Activated CD4-positive, alpha-beta T cell treated with anti-CD3 and anti-CD28 coated beads, Interleukin-2, amount 10 ng/mL, durations not matched to agents 7 days and 5 days (primary cell): ENCODE measurements around the gene NLRP9. TPM values are rescaled to one million over a fixed set of nuclear protein-coding genes. Genes with fewer than 3 reads are reported as not detected.
"Not testable (repeated sequence)": the region's sequence is repeated elsewhere in the genome, so short reads cannot be mapped to it uniquely, and the experiment has no call there.

Experiments
- CTCF ChIA-PET: fragments of 350-600 bp; sonication (Branson Sonifier 250); formaldehyde crosslinking; loops from one replicate; lab custom pipeline; 2021; ENCODE audit warnings: antibody characterized with exemption; lab: Charles Lee
- POLR2A ChIA-PET: fragments of 350-600 bp; sonication (Branson Sonifier 250); formaldehyde crosslinking; loops from one replicate; lab custom pipeline; 2021; ENCODE audit warnings: antibody characterized with exemption; lab: Charles Lee
- DNase-seq: peaks from one replicate; pipeline ENCODE4 v3.0.0-alpha.2; 2020
- H3K27ac Mint-ChIP-seq: one replicate; pipeline ENCODE4 v1.8.0; 2021; ENCODE audit warnings: mild to moderate bottlenecking, moderate library complexity, mixed read lengths
- H3K27me3 Mint-ChIP-seq: one replicate; pipeline ENCODE4 v1.8.0; 2021; ENCODE audit warnings: mixed read lengths
- H3K36me3 Mint-ChIP-seq: one replicate; pipeline ENCODE4 v1.8.0; 2021; ENCODE audit warnings: low read depth, mixed read lengths
- H3K4me1 Mint-ChIP-seq: one replicate; pipeline ENCODE4 v1.8.0; 2021; ENCODE audit warnings: mixed read lengths
- H3K4me3 Mint-ChIP-seq: one replicate; pipeline ENCODE4 v1.8.0; 2021; ENCODE audit warnings: mild to moderate bottlenecking, moderate library complexity, mixed read lengths
- H3K9me3 Mint-ChIP-seq: one replicate; pipeline ENCODE4 v1.8.0; 2021; ENCODE audit warnings: mixed read lengths
- total RNA-seq, 2 experiments: library from RNA; stranded (reverse); gene quantifications; one replicate each; pipeline ENCODE4 v1.2.3, GENCODE V29; 2021

The NLRP9 gene
- total RNA-seq: not detected

DNA sequence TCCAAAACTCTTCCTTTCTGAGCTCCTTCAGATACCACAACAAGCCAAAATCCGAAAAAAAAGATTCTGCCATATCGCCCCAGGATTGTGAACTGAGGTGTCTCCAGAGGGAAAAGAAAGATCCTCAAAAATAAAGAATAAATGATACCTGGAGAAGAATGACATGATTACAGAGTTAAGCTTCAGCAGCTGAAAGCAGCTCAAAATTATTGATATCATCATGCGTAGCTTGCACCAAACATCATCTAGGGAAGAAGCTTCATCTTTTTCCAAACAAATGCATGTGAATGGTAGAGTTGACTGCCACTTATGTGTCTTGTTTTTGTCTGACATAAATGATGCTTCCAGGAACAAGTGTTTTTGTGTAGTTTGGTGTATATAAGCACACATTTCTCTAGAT, at the start of gene NLRP9:
TSS of gene NLRP9 (minus strand) at position 101 of the 400 bp plus-strand sequence. CDS start at position 73, 28 bp downstream.
- Mint-ChIP-seq H3K9me3 (no peaks in the 10 kb centered on the region), H3K27me3 (no peaks in the 10 kb centered on the region), H3K27ac (no peak within 1 kb of the TSS), H3K4me3 (no peak within 1 kb of the TSS), H3K36me3 (no peaks in the 10 kb centered on the region), H3K4me1 (no peaks in the 10 kb centered on the region)
- ChIA-PET POLR2A (no interaction called here), CTCF (no interaction called here)
- no peak for DNase-seq

GRCh38 chr19:55781112-55781511, 42.9 kb upstream of the NLRP9 start:
- no peaks in the 10 kb centered on the region for H3K9me3 Mint-ChIP-seq
- ChIA-PET POLR2A (no interaction called here), CTCF (no interaction called here)
- DNase-seq: no peak
- H3K27ac Mint-ChIP-seq: no peak overlapping the region
- no peaks in the 10 kb centered on the region for H3K27me3 Mint-ChIP-seq
- H3K4me1 Mint-ChIP-seq: no peaks in the 10 kb centered on the region
- no peaks in the 10 kb centered on the region for H3K36me3 Mint-ChIP-seq
- no peak overlapping the region for H3K4me3 Mint-ChIP-seq

DNA sequence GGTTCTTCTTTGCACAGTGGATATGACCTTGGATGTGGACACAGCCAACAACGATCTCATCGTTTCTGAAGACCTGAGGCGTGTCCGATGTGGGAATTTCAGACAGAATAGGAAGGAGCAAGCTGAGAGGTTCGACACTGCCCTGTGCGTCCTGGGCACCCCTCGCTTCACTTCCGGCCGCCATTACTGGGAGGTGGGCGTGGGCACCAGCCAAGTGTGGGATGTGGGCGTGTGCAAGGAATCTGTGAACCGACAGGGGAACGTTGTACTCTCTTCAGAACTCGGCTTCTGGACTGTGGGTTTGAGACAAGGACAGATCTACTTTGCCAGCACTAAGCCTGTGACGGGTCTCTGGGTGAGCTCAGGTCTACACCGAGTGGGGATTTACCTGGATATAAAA, 40.1 kb upstream of the NLRP9 start:
- Mint-ChIP-seq H3K4me3 (no peak overlapping the region), H3K27me3 (no peaks in the 10 kb centered on the region), H3K4me1 (no peaks in the 10 kb centered on the region), H3K36me3 (no peaks in the 10 kb centered on the region), H3K9me3 (no peaks in the 10 kb centered on the region), H3K27ac (no peak overlapping the region)
- ChIA-PET CTCF (no interaction called here), POLR2A (no interaction called here)
- DNase-seq: no peak

- DNase-seq: no peak
- no peaks in the 10 kb centered on the region for H3K4me1 Mint-ChIP-seq
- H3K4me3 Mint-ChIP-seq: no peak overlapping the region
- H3K27me3 Mint-ChIP-seq: no peaks in the 10 kb centered on the region
- H3K36me3 Mint-ChIP-seq: no peaks in the 10 kb centered on the region
- H3K27ac Mint-ChIP-seq: no peak overlapping the region
- POLR2A ChIA-PET: no interaction called here
- H3K9me3 Mint-ChIP-seq: no peaks in the 10 kb centered on the region
- CTCF ChIA-PET: no interaction called here
Measured at GRCh38 chr19:55777528-55777927, 39.3 kb upstream of the NLRP9 start.

- H3K4me1 Mint-ChIP-seq, H3K4me3 Mint-ChIP-seq, POLR2A ChIA-PET, H3K27me3 Mint-ChIP-seq, H3K9me3 Mint-ChIP-seq, H3K27ac Mint-ChIP-seq, H3K36me3 Mint-ChIP-seq, CTCF ChIA-PET, DNase-seq: not testable (repeated sequence)
Measured at GRCh38 chr19:55769632-55770031, 31.4 kb upstream of the NLRP9 start.

- DNase-seq, POLR2A ChIA-PET, H3K27ac Mint-ChIP-seq, H3K36me3 Mint-ChIP-seq, H3K4me3 Mint-ChIP-seq, H3K9me3 Mint-ChIP-seq, H3K27me3 Mint-ChIP-seq, H3K4me1 Mint-ChIP-seq, CTCF ChIA-PET: not testable (repeated sequence)
Measured at GRCh38 chr19:55768818-55769217, 30.6 kb upstream of the NLRP9 start, which contains the start of gene RFPL4AL1. Gene RFPL4AL1 (plus strand): TSS chr19:55769118. CDS start chr19:55771805, 2,687 bp downstream.

- no peak for DNase-seq
- POLR2A ChIA-PET: no interaction called here
- Mint-ChIP-seq H3K27me3 (peaks cover 2% of the 10 kb centered on the region), H3K9me3 (no peaks in the 10 kb centered on the region), H3K4me3 (no peak overlapping the region), H3K4me1 (no peaks in the 10 kb centered on the region), H3K27ac (no peak overlapping the region), H3K36me3 (no peaks in the 10 kb centered on the region)
- CTCF ChIA-PET: no interaction called here
Measured at GRCh38 chr19:55766466-55766865, 28.3 kb upstream of the NLRP9 start.

GRCh38 chr19:55758797-55759196, 20.6 kb upstream of the NLRP9 start, which contains the start of gene RFPL4A:
Gene RFPL4A (plus strand): TSS chr19:55759097. CDS start chr19:55761801, 2,704 bp downstream.
- H3K27ac Mint-ChIP-seq, H3K9me3 Mint-ChIP-seq, H3K4me1 Mint-ChIP-seq, DNase-seq, CTCF ChIA-PET, H3K4me3 Mint-ChIP-seq, POLR2A ChIA-PET, H3K27me3 Mint-ChIP-seq, H3K36me3 Mint-ChIP-seq: not testable (repeated sequence)

DNA sequence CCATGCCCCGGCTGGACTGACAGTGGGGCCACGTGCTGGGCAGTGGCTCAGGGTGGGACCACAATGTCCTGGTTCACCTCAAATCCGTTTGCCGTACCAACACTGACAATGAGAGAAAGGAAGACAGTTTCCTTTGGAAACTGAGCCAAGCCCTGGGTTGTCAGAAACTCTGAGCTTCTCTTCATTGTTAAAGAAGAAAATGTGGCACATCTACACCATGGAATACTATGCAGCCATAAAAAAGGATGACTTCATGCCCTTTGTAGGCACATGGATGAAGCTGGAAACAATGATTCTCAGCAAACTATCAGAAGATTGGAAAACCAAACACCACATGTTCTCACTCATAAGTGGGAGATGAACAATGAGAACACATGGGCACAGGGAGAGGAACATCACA, 18.6 kb upstream of the NLRP9 start:
- CTCF ChIA-PET, H3K27ac Mint-ChIP-seq, DNase-seq, POLR2A ChIA-PET, H3K27me3 Mint-ChIP-seq, H3K9me3 Mint-ChIP-seq, H3K4me3 Mint-ChIP-seq, H3K4me1 Mint-ChIP-seq, H3K36me3 Mint-ChIP-seq: not testable (repeated sequence)

GRCh38 chr19:55753401-55753800, 15.2 kb upstream of the NLRP9 start:
- no peak overlapping the region for H3K27ac Mint-ChIP-seq
- no peaks in the 10 kb centered on the region for H3K4me1 Mint-ChIP-seq
- peaks cover 1% of the 10 kb centered on the region for H3K9me3 Mint-ChIP-seq
- H3K36me3 Mint-ChIP-seq: no peaks in the 10 kb centered on the region
- ChIA-PET POLR2A (no interaction called here), CTCF (no interaction called here)
- no peak for DNase-seq
- H3K4me3 Mint-ChIP-seq: no peak overlapping the region
- H3K27me3 Mint-ChIP-seq: no peaks in the 10 kb centered on the region

- CTCF ChIA-PET: no interaction called here
- Mint-ChIP-seq H3K27me3 (no peaks in the 10 kb centered on the region), H3K4me3 (no peak overlapping the region), H3K4me1 (no peaks in the 10 kb centered on the region), H3K27ac (no peak overlapping the region), H3K36me3 (no peaks in the 10 kb centered on the region), H3K9me3 (peaks cover 4% of the 10 kb centered on the region)
- no peak for DNase-seq
- POLR2A ChIA-PET: no interaction called here
Measured at GRCh38 chr19:55750715-55751114, 12.5 kb upstream of the NLRP9 start.

DNA sequence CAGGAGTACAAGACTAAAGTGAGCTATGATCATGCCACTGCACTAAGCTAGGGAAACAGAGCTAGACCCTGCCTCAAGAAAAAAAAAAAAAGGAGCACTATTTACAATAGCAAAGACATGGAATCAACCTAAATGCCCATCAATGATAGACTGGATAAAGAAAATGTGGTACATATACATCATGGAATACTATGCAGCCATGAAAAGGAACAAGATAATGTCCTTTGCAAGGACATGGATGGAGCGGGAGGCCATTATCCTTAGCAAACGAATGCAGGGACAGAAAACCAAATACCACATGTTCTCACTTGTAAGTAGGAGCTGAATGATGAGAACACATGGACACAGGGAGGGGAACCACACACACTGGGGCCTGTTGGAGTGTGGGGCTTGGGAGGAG, 7.8 kb downstream of the NLRP9 start:
- H3K27ac Mint-ChIP-seq, CTCF ChIA-PET, DNase-seq, POLR2A ChIA-PET, H3K4me3 Mint-ChIP-seq, H3K27me3 Mint-ChIP-seq, H3K4me1 Mint-ChIP-seq, H3K36me3 Mint-ChIP-seq: not testable (repeated sequence)
- H3K9me3 Mint-ChIP-seq: peaks cover 14% of the 10 kb centered on the region

GRCh38 chr19:55723491-55723890, 14.7 kb downstream of the NLRP9 start:
- CTCF ChIA-PET: interaction anchor here (0.5 kb wide), 1 partner anchor 76 kb away, joined by 3 read pairs; no protein-coding TSS in a partner anchor
- Mint-ChIP-seq H3K4me3 (no peak overlapping the region), H3K36me3 (no peaks in the 10 kb centered on the region), H3K4me1 (no peaks in the 10 kb centered on the region), H3K27me3 (peaks cover 2% of the 10 kb centered on the region), H3K27ac (no peak overlapping the region), H3K9me3 (peaks cover 21% of the 10 kb centered on the region)
- DNase-seq: no peak
- POLR2A ChIA-PET: no interaction called here

DNA sequence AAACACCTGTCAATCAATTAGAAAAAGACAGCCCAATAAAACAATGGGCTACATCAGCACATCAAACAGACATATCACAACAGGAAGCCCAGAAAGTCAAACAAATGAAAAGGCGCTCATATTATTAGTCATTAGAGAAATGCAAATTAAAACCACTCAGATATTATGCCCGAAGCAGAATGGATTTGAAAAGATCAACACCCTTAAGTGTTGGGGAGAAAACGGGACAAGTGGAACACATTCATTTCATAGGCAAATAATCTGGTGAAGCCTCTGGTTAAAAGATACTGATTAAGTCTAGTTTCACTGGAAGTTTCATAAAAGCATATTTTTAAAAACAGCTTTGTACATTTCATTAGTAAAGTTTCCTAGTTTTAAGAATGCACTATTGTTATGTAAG, 17.4 kb downstream of the NLRP9 start:
- no peak for DNase-seq
- Mint-ChIP-seq H3K9me3 (peaks cover 21% of the 10 kb centered on the region), H3K36me3 (no peaks in the 10 kb centered on the region), H3K27me3 (peaks cover 2% of the 10 kb centered on the region), H3K27ac (no peak overlapping the region), H3K4me1 (no peaks in the 10 kb centered on the region), H3K4me3 (no peak overlapping the region)
- CTCF ChIA-PET: no interaction called here
- POLR2A ChIA-PET: no interaction called here
